Measurements from ENCODE around the gene FOSL1.

FOSL1 gene

DNA sequence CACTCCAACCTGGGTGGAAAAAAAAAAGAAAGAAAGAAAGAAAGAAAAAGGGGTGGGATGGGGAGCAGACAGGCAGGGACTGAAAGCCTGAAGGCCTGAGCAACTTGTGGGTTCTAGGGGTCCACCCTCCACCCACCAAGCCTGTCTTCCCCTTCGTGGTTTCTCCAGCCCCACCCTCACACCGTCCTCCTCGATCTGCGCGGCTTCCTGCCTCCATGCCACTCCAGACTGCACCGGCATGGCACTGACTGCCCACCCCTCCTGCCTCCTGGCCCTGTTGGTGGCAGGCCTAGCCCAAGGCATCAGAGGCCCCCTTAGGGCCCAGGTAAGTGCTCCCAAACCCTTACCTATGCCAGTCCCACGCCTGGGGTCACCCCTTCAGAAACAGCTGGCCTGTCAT is 20.6 kb downstream of the FOSL1 start, which contains the start of gene CTSW:
Gene CTSW (plus strand): TSS at position 221 of the 400 bp plus-strand sequence. CDS start 18 bp downstream, at position 239.
- DNase-seq, result no peak

DNA sequence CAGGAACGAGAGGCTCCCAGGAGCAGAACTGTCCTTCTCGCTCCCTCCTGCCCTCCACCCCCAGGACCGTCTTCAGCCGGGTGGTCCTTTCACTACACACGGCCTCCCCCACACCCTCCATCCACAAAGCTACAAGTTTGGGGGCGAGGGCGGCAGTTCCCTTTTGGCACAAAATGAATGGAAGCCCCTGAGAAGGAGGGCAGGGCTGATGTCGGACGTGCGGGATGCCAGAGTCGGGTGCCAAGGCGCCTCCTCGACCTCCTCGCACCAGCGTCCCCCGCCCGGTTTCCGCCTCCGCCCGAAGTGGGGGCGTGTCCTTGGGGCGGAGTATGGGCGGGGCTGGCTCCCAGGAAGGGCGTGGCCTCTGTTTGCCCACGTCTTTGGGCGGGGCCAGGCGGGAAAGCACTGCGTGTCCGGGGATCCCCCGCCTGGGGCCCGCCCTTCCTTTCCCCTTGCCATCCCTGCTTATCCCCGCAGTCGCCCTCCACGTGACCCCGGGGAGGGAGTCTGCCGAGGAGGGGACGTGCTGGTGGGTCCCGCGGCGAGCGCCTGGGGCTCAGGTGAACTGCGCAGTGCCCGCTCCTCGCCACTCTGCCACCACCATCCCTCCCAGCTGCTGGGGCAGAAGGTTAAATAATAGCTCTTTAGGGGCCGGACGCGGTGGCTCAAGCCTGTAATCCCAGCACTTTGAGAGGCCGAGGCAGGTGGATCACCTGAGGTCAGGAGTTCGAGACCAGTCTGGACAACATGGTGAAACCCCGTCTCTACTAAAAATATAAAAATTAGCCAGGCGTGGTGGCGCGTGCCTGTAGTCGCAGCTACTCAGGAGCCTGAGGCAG is 26.7 kb downstream of the FOSL1 start:
- peak; percentile 91 for DNase-seq

DNA sequence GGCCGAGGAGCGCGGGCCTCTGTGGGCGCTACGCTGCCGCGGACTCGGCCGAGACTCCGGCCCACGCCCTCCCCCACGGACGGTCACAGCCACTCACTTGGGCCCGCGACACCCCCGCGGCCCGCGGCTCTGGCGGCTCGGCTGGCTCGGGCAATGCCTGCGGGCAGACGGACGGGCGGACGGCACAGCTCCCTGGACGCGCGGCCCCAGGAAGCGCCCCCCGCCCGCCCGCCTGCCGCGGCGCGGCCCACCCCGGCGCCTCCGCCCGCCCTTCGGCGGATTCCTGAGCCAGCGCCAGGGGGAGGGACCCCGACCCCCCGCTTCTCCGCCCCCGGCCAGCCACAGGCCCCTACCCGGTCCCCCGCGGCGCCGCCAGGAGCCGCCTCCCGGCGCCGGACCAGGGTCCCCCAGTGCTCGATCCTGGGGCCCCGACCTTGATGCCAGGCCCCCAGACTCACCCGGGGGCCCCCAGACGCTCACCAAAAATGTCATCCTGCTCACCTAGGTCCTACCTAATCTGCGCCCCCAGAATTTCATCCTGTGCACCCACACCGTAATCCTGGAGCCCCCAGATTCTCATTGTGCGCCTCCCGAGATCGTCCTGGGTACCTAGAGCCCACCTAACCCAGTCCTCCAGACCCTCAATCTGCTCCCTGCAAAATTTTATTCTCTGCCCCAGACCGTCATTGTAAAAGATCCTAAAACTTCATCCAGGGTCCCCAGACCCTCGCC is 27.4 kb downstream of the FOSL1 start, which contains the start of gene EFEMP2:
Gene EFEMP2 (minus strand): TSS at position 215 of the 732 bp plus-strand sequence. CDS start 446 bp downstream, outside the sequence.
- no peak for DNase-seq

DNA sequence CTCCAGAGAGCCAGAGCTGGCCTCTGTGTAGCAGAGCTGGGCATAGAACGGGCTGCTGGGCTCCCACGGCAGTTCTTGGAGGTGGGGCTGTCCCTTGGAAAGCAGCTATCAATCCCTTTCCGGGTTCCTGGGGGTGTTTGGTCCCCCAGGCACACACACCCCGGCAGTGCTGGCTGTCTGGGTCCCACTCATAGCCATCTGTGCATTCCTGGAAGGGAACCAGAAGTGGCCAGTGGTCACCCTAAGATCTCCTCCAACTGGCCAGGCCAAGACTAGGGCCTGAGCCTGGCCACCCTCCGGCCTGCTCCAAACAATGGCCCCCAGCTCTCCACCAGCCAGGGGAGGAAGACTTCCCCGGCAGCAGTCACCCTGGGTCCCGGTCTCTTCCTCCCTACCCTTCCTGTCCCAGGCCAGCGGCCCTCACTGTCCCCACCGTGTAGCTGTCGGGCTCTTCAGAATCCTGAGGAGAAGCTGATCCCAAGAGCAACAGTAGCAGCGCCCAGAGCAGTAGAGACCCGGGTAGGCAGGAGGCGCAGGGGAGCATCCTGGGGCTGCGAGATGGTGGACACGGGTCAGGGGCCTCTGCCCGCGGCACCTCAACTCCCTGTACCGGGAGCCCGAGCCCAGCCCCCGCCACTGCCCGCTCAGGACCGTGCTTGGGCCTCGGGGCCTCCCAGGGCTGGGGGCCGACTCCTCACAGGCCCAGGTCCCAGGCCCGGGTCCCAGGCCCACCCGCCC is 28.2 kb downstream of the FOSL1 start:
- no peak for DNase-seq

DNA sequence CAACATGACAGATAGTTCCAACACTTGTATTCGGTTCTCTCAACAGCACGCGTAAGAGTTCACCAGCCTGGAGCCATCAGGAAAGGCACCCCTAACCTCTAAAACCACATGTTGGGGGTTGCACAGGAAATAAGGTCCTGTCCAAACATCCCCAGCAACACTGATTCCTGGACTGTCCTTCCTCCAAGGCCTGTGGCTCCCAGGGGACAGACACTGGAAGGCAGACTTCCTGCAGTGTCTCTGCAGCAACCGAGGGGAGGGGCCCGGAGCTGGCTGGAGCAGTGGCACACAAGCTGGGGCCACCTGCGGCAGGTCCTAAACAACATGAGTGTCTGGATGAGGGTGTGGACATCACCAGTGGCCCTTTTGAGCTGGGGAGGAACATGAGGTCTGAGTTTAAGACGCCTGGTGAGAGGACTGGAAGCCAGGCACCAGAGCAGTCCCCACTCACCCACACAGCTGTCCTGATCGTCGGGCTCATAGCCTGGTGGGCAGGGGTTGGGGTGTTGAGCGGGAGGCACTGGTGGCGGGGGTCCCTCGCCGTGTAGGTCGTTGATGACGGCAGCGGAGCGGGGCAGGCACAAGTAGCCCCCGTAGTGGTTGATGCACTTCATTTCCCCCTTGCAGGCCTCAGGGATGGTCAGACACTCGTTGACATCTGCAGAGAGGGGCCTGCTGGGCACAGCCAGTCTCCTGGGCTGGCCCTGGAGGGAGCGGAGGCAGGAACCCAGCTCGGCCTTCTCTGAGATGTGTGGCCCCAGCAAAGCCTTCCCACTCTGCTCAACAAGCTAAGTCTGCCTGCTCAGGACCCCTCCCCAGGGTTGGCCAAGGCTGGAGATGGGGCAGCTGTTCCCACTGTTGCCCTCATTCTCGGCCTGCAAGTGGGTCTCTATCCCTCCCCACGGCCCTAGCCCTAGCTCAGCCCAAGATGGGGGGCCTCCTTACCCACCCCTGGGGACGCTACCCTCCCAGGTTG is 29.2 kb downstream of the FOSL1 start:
- DNase-seq, result no peak

DNA sequence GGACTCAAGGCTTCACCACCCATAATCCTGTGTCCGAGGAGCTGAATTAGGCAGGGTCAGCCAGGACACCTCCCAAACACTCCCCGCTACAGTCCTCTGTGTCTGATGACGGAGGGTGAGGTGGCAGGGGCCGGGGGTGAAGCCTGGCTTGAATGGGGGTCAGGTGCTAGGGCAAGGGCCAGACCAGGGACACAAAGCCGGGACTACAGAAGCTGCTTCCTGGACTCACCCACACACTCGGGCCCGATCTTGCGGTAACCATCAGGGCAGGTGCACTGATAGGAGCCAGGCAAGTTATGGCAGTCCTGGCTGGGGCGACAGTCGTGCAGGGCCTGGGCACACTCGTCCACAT is 29.9 kb downstream of the FOSL1 start:
- DNase-seq, result no peak

DNA sequence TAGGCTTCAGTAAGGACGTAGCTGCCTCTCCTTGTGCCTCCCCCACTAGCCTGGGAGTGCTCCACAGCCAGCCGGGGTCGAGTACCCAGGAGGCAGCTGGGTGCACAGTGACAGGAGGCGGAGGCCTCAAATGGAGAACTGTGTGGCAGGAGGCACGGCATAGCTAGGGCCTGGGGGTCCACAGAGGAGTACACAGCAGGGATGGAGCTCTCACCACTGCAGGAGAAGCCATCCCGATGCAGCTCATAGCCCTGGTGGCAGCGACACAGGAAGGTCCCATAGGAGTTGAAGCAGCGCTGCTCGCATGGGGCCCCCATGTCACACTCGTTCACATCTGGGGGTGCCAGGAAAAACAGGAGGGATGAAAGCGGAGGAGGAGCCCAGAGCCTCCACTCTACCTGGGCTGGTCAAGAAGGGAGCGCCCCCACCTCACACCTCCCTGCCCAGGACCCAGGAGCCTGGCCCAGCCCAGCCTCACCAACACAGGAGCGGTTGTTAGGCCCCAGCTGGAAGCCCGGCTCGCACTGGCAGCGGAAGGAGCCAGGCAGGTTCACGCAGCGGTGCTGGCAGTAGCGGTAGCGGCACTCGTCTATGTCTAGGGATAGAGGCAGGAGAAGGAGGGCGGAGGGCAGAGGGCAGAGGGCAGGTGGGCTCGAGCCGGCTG is 30.4 kb downstream of the FOSL1 start:
- DNase-seq, result no peak

DNA sequence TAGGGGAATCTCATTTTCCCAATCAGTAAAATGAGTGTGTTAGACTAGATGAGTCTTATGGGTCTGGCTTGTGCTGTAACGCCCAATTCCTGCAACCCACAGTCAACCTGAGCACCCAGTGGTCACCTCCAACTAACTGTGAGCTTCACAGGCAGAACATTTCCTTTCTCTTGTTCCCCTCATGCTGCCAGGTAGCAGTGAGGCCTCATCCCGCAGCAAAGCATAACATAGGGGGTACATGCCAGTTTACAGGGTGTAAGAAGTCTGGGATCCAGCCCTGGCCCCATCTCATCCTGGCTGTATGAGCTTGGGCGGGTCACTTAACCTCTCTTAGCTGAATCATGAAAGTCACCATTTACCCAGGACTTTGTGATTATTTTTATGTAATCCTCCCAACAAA is 31.3 kb downstream of the FOSL1 start:
- DNase-seq, result no peak

DNA sequence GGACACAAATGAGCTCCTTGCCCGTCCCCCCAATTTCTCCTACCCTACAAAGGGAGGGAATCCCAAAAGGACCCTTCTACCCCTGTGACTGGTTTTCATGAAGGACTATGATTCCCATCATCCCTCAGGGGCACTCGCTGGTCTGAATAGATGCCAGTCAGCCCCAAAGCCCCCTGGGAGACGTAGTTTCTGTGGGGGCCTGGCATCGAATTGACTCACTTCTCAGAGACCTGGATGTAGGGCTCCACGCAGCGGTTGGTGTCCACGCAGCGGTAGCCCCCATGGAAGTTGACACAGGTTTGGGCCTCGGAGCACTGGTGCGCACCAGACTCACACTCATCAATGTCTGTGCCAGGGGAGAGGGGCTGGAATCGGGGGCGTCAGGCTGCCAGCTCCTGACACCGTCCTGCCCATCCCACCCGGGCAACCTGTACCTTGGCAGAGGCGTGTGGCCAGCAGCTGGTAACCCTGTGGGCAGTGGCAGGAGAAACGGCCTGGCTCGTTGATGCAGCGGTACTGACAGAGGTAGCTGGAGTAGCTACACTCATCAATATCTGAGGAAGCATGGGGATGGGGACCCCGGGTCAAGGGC is 32.0 kb downstream of the FOSL1 start:
- DNase-seq, result no peak

DNA sequence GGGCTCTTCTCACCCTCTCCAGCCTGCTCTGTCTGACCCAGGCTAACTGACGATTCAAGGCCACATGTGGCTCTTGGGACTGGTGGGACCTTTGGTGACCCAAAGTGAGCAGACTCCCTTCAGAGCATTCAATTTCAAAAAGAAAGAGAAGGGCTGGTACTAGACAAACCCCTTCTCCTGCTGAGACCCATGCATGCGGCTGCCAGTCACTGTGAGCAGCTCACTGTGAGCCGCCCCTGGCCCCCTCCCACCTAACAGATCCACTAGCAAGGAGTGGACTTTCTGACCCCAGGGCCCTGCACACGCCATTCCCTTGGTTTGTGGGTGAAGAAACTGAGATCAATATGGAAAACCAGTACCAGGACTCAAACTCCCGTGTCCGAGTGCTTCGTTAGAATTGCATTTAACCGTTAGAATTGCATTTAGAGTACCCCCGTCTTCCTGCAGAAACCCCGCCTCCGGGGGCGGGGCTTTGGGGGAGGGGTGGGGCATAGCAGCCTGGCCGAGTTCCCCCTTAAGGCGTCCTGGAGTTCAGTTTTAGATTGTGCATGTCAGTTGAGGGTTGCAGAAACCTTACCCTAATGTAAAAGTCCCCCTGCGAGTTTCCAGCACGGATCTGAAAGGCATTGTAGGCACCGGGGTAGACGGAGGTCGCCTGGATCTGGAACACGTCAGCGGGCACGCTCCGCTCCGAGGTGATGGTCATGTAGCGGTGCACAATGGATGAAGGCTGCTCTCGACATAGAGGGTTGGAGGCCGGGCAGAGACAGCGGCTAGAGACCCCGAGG is 32.7 kb downstream of the FOSL1 start:
- DNase-seq, result no peak

DNA sequence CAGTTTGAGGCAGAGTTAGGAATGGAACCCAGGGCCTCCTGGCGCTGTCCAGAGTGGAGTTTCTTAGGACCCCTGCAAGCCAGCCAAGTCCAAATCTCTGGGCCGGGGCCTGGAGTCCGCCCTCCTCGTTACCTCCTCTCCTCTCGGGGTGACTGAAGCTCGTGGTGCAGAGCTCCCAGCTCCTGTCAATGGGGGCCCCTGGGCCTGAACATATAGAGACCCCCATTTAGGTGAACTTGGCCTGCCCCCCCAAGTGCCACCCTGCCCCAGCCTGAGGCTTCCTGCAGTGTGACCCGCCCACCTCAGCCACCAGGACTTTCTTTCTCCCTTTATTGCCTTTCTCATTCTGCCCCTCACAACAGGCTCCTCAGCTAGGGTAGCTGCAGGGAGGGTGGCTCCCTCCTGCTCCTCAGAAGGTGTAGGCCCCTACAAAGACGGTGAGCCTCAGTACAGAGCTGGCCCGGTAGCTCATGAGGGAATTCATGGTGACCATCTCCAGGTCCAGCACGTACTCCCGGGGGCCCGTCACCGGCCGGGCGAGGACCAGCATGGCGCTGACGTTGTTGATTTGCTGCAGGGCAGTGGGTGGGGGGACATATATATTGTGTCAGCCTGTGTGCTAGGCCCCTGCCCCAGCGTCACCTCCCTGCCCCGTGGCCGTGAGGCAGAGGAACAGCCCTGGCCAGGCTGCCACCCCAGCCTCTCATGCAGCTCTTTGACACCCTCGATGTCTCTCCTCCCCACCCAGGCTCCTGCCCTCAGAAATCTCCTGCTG is 33.5 kb downstream of the FOSL1 start:
- DNase-seq, result no peak

DNA sequence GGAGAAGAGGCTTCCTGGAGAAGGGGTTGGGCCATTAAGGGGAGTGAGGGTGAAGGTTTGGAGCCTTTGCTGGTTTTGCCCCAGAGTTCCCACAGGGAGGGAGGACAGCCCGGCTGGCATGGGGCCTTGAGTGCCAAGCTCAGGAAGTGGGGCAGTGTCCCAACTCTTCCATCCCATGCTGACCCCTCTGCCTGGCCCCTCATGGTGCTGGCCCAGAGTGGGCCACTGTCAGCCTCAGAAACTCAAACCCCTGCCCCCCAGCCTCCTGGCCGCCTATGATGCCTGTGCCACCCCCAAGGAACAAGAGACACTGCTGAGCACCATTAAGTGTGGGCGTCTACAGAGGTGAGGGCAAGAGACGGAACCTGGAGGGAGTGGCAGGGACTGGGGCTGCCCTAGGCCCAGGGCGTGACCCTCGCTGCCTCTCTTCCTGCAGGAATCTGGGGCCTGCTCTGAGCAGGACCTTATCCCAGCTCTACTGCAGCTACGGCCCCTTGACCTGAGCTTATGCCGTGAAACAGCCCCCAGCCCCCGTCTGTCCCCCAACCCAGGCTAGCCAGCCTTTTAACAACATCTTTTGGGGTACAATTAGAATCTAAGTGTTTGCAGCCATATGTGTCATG is 34.5 kb downstream of the FOSL1 start:
- DNase-seq, result no peak

DNA sequence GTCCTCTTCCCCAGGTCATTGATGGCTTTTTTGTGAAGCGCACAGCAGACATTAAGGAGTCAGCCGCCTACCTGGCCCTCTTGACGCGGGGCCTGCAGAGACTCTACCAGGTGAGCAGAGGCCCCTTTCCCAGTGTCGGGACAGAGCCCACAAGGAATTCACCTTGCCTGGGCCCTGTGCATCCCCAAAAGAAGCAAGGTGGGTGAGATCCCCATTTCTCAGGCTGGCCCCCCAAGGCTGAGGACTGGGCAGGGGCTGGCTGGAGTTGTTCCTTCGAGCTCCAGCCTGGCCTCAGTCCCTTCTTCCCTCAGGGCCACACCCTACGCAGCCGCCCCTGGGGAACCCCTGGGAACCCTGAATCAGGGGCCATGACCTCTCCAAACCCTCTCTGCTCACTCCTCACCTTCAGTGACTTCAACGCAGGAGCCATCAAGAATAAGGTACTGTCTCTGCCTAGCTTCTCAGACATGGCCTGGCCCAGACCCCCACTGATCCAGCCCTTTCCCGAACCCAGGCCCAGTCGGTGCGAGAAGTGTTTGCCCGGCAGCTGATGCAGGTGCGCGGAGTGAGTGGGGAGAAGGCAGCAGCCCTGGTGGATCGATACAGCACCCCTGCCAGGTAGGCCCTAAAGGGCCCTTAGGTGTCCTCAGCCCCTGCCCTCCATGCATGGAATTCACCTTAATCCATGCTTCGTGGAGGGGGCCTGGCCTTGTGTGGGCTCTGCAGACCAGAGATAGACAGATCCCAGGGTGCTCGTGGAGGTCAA is 35.3 kb downstream of the FOSL1 start:
- no peak for DNase-seq

DNA sequence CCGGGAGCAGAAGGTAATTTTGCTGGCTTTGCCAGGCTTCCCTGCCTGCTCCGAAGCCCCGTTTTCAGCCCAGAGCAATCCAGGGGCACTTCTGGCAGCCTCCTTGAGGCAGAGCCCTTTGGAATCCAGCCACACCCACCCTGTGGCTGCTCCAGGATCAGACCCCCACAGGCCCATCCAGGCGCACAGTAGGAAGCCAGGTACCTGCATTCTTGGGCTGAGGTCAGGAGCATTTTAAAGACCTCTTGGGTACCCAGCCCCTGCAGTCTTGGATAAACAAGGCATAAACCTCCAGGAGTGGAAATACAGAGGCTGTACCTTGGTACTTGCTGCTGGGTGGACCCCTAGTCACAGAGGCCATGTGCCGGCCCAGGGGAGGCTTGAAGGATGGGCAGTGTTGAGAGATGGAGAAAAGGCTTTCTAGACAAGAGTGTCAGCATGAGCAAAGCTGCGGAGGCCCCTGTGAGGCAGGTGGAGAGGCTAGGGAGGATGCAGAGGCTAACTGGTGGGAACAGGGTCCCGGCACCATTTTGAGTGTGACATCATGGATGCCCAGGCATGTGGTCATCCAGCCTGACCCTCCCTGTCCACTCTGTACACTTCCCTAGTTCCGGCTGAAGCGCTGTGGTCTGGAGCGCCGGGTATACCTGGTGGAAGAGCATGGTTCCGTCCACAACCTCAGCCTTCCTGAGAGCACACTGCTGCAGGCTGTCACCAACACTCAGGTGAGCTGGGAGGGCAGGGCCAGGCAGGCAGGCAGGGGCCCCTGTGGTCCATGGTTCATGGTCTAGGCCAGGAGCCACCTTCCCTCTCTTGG is 36.1 kb downstream of the FOSL1 start:
- no peak for DNase-seq

DNA sequence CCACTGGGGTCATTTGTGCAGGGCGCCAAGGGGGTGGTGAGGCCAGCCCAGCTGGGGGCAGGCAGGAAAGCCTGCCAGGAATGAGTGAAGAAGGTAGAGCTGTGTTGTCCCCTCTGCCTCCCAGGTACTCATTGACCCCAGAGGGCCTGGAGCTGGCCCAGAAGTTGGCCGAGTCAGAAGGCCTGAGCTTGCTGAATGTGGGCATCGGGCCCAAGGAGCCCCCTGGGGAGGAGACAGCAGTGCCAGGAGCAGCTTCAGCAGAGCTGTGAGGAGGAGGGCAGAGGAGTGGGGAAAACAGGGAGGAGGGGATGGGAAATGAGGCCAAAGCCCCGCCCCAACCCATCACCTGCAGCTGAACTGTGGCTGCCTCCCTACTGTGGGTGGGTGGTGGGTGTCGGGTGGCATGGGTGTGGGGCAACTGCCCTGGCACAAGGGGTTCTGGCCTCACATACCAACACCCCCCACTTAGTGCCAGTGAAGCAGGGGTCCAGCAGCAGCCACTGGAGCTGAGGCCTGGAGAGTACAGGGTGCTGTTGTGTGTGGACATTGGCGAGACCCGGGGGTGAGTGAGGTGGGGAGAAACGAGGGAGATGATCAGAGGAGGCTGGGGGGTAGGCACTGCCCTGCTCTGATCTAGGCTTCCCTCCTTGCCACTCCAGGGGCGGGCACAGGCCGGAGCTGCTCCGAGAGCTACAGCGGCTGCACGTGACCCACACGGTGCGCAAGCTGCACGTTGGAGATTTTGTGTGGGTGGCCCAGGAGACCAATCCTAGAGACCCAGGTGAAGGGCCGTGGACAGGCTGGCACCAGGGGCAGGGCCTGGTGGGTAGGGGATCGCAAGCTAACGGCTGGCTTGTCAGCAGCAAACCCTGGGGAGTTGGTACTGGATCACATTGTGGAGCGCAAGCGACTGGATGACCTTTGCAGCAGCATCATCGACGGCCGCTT is 37.0 kb downstream of the FOSL1 start:
- DNase-seq, result no peak

DNA sequence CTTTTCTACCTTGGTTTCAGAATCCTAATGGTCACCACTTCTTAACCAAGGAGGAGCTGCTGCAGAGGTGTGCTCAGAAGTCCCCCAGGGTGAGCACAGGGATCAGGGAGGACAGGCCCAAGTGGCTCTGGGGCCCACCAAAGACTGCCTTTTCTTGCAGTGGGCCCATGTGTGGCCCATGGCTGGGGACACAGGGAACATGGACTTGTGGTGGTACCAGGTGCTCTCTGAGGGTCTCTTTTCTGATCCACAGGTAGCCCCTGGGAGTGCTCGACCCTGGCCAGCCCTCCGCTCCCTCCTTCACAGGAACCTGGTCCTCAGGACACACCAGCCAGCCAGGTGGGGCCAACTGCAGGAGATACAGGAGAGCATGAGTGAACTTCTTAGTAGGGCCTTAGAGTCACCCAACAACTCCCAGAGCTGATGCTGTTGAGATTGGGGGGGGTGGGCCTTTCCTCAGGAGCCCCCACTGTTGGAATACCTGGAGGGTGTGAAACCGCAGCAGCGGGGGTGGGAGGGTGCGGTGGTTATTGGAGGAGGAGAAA is 37.9 kb downstream of the FOSL1 start:
- DNase-seq, result no peak
